22Rv1 (cell line): ENCODE data around the gene CCDC127.

Source experiments
- ZFX ChIP-seq: fragments of 450-650 bp; IDR thresholded peaks from 2 replicates; pipeline ENCODE4 v1.6.1; 2017; ENCODE audit warnings: antibody characterized with exemption, borderline replicate concordance
- TF ChIP-seq, protein P1 (sequence below): fragments of 450-650 bp; IDR thresholded peaks from 2 replicates; pipeline ENCODE4 v1.5.1; 2017; ENCODE audit warnings: mild to moderate bottlenecking

DNA sequence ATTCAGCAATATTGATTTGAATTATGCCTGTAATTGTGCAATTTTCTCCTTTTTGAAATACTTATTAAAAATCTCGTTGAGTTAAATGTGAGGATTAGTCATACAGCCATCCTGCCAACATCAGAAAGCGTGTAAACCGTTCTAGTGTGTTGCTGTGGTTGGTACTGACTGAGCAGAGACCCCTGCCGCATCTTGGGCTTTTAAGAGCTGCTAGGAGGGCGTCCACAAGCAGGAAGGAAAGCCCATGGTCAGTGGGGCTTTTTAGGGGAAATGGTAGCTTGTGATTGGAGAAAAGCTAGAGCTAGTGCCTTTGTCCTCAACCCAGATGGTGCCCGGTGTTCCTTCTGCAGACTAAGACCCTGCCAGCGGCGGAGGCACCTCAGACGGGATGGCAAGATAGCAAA is 1.5 kb upstream of the CCDC127 start:
- TF ChIP-seq, protein P1, sequence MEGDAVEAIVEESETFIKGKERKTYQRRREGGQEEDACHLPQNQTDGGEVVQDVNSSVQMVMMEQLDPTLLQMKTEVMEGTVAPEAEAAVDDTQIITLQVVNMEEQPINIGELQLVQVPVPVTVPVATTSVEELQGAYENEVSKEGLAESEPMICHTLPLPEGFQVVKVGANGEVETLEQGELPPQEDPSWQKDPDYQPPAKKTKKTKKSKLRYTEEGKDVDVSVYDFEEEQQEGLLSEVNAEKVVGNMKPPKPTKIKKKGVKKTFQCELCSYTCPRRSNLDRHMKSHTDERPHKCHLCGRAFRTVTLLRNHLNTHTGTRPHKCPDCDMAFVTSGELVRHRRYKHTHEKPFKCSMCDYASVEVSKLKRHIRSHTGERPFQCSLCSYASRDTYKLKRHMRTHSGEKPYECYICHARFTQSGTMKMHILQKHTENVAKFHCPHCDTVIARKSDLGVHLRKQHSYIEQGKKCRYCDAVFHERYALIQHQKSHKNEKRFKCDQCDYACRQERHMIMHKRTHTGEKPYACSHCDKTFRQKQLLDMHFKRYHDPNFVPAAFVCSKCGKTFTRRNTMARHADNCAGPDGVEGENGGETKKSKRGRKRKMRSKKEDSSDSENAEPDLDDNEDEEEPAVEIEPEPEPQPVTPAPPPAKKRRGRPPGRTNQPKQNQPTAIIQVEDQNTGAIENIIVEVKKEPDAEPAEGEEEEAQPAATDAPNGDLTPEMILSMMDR: no peak
- no peak for TF ChIP-seq ZFX
